Medulla oblongata (tissue), 1 donor: Measurements from ENCODE around the gene CCDC195.
"Not testable (repeated sequence)": the region's sequence is repeated elsewhere in the genome, so short reads cannot be mapped to it uniquely, and the experiment has no call there.

Experiments used
- DNase-seq: peaks from one replicate; pipeline ENCODE4 v3.0.0-alpha.2; 2015; ENCODE audit errors: extremely low spot score

Gene CCDC195

DNA sequence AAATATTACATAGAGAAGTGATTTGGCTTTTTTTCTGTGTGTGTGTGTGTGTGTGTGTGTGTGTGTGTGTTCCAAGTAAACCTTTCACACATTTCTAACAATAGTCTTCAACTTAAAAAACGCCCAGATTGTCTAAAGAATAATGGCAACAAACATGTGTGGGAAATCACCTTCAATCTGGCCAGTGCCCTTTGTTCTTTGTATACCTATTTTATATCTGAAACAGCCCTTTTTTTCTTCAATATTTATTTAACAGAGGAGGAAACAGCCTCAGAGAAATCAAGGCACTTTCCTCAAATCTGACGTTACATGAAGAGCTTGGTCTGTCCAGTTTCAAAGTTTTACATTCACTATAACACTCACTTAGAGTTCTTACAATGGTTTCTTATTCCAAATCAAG is 25.3 kb downstream of the CCDC195 start:
- no peak for DNase-seq

GRCh38 chr2:224689539-224689938 is 26.6 kb downstream of the CCDC195 start:
- no peak for DNase-seq

DNA sequence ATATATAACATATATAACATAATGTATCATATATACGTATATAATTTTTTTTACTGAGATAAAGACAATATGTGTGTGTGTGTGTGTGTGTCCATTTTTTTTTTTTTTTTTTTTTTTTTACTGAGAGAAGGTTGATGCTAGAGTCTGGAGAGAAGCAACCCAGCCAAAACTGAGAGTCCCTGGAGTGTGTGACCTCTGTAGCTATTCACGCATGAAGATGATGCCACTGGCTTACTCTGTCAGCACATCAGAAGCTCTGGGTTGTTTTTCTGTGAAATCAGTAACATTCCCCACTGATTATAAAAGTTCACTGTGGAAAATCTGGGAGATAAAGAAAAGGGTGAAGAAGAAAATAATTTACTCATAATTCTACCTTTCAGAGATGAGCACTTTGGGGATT is 27.2 kb downstream of the CCDC195 start:
- no peak for DNase-seq

DNA sequence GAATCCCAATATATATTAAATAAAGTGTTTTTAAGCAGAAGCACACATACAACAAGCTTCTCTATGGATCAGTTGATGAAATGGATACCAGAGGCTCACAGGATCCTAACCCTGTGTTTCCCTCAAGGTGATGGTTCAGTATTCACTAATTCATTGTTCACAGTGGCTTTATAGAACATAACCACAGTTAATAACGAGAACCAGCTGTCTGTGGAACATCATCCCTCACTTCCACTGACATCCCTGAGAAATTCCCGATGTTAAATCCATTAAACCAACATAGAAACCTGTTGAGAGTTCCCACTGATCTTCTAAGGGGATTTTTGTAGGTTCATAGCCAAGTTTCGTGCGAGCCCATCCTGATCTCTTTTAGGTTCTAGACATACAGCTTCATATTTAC is 29.0 kb downstream of the CCDC195 start:
- DNase-seq, result no peak

DNA sequence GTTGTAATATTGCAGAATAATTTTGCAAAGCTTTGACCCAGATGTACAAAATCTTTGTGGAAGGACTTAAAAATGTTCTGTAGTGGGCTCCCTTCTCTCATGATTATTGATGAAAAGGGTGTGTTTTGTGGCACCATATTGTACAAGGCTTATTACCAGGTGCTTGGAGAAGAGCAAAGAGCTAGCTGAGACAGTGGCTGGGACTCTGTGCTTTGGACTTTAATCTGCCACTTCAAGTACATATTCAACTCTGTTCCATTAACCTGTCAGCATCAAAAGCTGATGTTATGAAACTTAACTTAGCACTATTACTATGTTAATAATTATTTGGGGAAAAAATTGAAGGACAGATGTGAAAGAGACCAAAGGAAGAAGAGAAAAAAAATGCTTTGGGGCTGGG is 31.0 kb downstream of the CCDC195 start:
- DNase-seq, result no peak

- DNase-seq, result no peak
Observed at GRCh38 chr2:224682134-224682533, 34.0 kb downstream of the CCDC195 start.

DNA sequence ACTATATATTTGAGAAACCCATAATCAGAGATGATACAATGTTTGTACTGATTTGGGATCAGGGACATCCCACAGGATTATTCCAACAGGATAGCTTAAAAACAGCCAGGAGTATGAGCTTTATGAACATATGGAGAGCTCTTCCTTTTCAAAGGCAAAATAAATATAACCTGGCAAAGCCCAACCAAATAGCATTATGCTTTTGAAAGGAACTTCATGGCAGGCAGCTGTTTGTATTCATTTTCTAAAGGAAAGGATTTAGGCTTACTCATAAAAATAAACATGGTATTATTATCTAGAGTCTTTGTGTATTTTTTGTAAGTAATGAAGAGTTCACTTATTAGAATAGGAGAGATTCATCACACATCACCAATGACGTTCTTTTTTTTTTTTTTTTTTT is 44.4 kb downstream of the CCDC195 start:
- DNase-seq, result no peak

DNA sequence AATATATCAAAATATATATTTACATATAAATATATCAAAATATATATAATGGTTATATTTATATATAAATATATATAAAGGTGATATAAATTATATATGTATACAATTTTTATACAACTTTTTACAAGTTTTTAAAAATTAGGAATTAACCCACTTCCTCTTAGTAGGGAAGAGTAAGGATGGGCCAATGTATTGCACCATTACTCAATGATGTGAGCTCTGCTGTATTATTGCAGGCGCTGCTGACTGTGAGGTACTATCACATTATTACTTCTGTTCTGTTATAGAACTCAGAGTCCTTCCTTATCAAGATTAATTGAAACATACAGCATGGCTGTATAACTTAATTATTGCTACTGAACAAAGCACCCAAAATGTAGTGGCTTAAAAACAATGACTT is 46.0 kb downstream of the CCDC195 start:
- no peak for DNase-seq

- no peak for DNase-seq
Observed at GRCh38 chr2:224669449-224669848, 46.7 kb downstream of the CCDC195 start.

GRCh38 chr2:224668123-224668909 is 47.8 kb downstream of the CCDC195 start:
- no peak for DNase-seq

DNA sequence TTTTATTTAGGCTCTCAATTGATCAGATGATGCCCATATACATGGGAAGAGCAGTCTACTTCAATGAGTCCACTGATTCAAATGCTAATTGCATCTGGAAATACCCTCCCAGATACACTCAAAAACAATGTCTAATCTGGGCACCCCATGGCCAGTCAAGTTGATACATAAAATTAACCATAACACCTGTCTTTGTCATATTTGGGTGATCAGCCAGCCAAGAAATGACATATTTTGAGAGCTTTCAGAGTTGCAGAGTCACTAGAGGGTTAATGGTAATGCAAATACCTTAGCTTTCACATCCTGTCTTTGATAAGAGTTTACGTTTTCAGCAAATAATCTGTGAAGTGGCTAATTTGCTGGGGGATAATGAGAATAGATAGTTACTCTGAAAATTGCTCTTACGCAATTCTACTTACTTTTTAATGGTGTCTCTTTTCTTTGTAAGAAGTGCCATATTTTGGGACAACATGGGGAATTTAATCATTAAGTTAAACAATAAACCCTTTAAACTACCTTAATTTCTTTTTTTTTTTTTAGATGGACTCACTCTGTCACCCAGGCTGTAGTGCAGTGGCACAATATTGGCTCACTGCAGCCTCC is 49.1 kb downstream of the CCDC195 start:
- DNase-seq, result no peak

GRCh38 chr2:224663322-224663721 is 52.8 kb downstream of the CCDC195 start:
- not testable (repeated sequence) for DNase-seq

DNA sequence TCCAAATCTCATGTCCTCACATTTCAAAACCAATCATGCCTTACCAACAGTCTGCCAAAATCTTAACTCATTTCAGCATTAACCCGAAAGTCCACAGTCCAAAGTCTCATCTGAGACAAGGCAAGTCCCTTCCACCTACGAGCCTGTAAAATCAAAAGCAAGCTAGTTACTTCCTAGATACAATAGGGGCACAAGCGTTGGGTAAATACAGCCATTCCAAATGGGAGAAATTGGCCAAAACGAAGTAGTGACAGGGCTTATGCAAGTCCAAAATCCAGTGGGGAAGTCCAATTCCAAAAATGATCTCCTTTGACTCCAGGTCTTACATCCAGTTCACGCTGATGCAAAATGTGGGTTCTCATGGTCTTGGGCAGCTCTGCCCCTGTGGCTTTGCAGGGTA is 54.5 kb downstream of the CCDC195 start:
- not testable (repeated sequence) for DNase-seq

GRCh38 chr2:224659714-224660113 is 56.5 kb downstream of the CCDC195 start:
- DNase-seq, result no peak

DNA sequence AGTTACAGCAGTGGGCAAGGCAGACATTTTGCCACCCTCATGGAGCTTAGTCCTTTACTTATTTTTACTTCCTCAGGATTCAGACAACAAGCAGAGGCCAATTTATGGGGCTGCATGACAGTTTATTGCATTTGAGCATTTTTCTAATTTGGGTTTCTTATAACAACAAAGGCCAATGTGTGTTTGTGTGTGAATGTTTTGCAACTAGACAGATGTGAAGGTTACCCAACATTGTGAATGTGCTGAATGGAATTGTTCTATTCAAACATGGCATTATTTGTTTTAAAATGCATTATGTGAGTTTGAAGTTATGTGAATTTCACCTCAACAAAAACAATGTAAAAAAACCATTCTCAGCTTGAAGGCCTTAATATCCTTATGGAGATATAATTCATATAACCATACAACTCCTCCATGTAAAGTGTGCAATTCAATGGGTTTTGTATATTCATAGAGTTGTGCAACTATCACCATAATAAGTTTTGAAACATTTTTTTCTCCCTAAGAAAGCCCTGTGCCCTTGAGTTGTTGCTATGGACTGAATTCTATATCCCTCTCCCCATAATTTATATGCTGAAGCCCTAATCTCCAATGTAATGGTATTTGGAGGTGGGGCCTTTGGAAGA is 57.3 kb downstream of the CCDC195 start:
- DNase-seq, result no peak

GRCh38 chr2:224657349-224657748 is 58.8 kb downstream of the CCDC195 start:
- no peak for DNase-seq

GRCh38 chr2:224655006-224655537 is 61.1 kb downstream of the CCDC195 start:
- no peak for DNase-seq
